H9 (cell line): ENCODE data around the gene TTC28. TPM values are rescaled to one million over a fixed set of nuclear protein-coding genes. Genes with fewer than 3 reads are reported as not detected.
A peak's percentile ranks its signal among the peaks of the same experiment; 100 is the strongest.

ENCODE experiments used
- DNase-seq: peaks from one replicate; pipeline ENCODE4 v3.0.0-alpha.2; 2017
- H2AFZ ChIP-seq: one replicate; pipeline ENCODE4 v1.6.1; 2013; ENCODE audit warnings: mild to moderate bottlenecking, low read length, control low read depth, moderate library complexity
- H2AK5ac ChIP-seq: 2 replicates; pipeline ENCODE4 v1.6.1; 2013; ENCODE audit warnings: low read length, control low read depth, mixed read lengths; ENCODE audit not compliant: insufficient read length
- H2BK120ac ChIP-seq: one replicate; pipeline ENCODE4 v1.6.1; 2013; ENCODE audit warnings: low read depth, mild to moderate bottlenecking, low read length, control low read depth, inconsistent platforms; ENCODE audit not compliant: poor library complexity, severe bottlenecking
- H2BK12ac ChIP-seq: 2 replicates; pipeline ENCODE4 v1.6.1; 2013; ENCODE audit warnings: low read length, control low read depth, mixed read lengths, low read depth; ENCODE audit not compliant: insufficient read length
- H2BK15ac ChIP-seq: 2 replicates; pipeline ENCODE4 v1.6.1; 2013; ENCODE audit warnings: low read depth, low read length, control low read depth
- H2BK20ac ChIP-seq: one replicate; pipeline ENCODE4 v1.6.1; 2013; ENCODE audit warnings: low read depth, mild to moderate bottlenecking, low read length, control low read depth, inconsistent platforms; ENCODE audit not compliant: poor library complexity, severe bottlenecking
- H2BK5ac ChIP-seq: 2 replicates; pipeline ENCODE4 v1.6.1; 2013; ENCODE audit warnings: low read length, control low read depth, mixed read lengths; ENCODE audit not compliant: insufficient read length
- H3K14ac ChIP-seq: 2 replicates; pipeline ENCODE4 v1.6.1; 2013; ENCODE audit warnings: low read length, control low read depth; ENCODE audit not compliant: insufficient read depth
- H3K18ac ChIP-seq: 2 replicates; pipeline ENCODE4 v1.6.1; 2013; ENCODE audit warnings: low read depth, mild to moderate bottlenecking, mixed read lengths, low read length, control low read depth; ENCODE audit not compliant: insufficient read length
- H3K23ac ChIP-seq: 2 replicates; pipeline ENCODE4 v1.6.1; 2013; ENCODE audit warnings: low read length, control low read depth, mixed read lengths, low read depth; ENCODE audit not compliant: insufficient read length
- H3K23me2 ChIP-seq: 2 replicates; pipeline ENCODE4 v1.6.1; 2013; ENCODE audit warnings: low read depth, mild to moderate bottlenecking, mixed read lengths, low read length, control low read depth; ENCODE audit not compliant: insufficient read length, poor library complexity, severe bottlenecking
- H3K27ac ChIP-seq: 2 replicates; pipeline ENCODE4 v1.5.1; 2013; ENCODE audit warnings: low read length, control low read depth, mixed read lengths, low read depth; ENCODE audit not compliant: insufficient read length
- H3K27me3 ChIP-seq: 2 replicates; pipeline ENCODE4 v1.6.1; 2013; ENCODE audit warnings: low read length, control low read depth, inconsistent platforms; ENCODE audit not compliant: insufficient read depth
- H3K4ac ChIP-seq: 2 replicates; pipeline ENCODE4 v1.6.1; 2013; ENCODE audit warnings: low read depth, mild to moderate bottlenecking, control low read depth, inconsistent platforms, low read length, moderate library complexity
- H3K4me1 ChIP-seq: 2 replicates; pipeline ENCODE4 v1.6.1; 2013; ENCODE audit warnings: low read length, control low read depth, inconsistent platforms; ENCODE audit not compliant: insufficient read depth
- H3K4me2 ChIP-seq: 2 replicates; pipeline ENCODE4 v1.6.1; 2013; ENCODE audit warnings: low read length, control low read depth, mixed read lengths; ENCODE audit not compliant: insufficient read length, insufficient read depth
- H3K56ac ChIP-seq: 2 replicates; pipeline ENCODE4 v1.6.1; 2013; ENCODE audit warnings: low read depth, mild to moderate bottlenecking, mixed read lengths, low read length, control low read depth; ENCODE audit not compliant: insufficient read length
- H3K79me1 ChIP-seq: 2 replicates; pipeline ENCODE4 v1.6.1; 2013; ENCODE audit warnings: low read depth, mild to moderate bottlenecking, moderate library complexity, low read length, control low read depth, inconsistent platforms; ENCODE audit not compliant: insufficient read depth, poor library complexity, severe bottlenecking
- H3K79me2 ChIP-seq: 2 replicates; pipeline ENCODE4 v1.6.1; 2013; ENCODE audit warnings: low read length, control low read depth, inconsistent platforms; ENCODE audit not compliant: insufficient read depth
- H3K9ac ChIP-seq: 2 replicates; pipeline ENCODE4 v1.6.1; 2013; ENCODE audit warnings: low read length, control low read depth, mixed read lengths; ENCODE audit not compliant: insufficient read length; ENCODE audit errors: extremely low read depth
- H3K9me3 ChIP-seq: one replicate; pipeline ENCODE4 v1.6.1; 2013; ENCODE audit warnings: low read depth, low read length, inconsistent platforms; ENCODE audit not compliant: control insufficient read depth
- H3T11ph ChIP-seq: one replicate; pipeline ENCODE4 v1.6.1; 2013; ENCODE audit warnings: mild to moderate bottlenecking, low read length, control low read depth, inconsistent platforms
- H4K20me1 ChIP-seq: one replicate; pipeline ENCODE4 v1.6.1; 2013; ENCODE audit not compliant: control insufficient read depth, insufficient read length, insufficient read depth
- H4K5ac ChIP-seq: 2 replicates; pipeline ENCODE4 v1.6.1; 2013; ENCODE audit warnings: low read depth, mild to moderate bottlenecking, mixed read lengths, low read length, control low read depth; ENCODE audit not compliant: insufficient read length
- H4K8ac ChIP-seq: replicated peaks from 2 replicates; pipeline ENCODE4 v1.6.1; 2013; ENCODE audit warnings: low read length, control low read depth, mixed read lengths, low read depth; ENCODE audit not compliant: insufficient read length
- H4K91ac ChIP-seq: 2 replicates; pipeline ENCODE4 v1.6.1; 2013; ENCODE audit warnings: low read depth, mild to moderate bottlenecking, moderate library complexity, mixed read lengths, low read length, control low read depth; ENCODE audit not compliant: insufficient read length
- H3K27ac Mint-ChIP-seq, 3 experiments: 2 replicates in 2 of 3; 3 replicates in 1 of 3; pipeline ENCODE4 v1.8.0; 2020 to 2021; ENCODE audit warnings: mixed read lengths in 3 of 3, mild to moderate bottlenecking in 1 of 3, moderate library complexity in 1 of 3
- H3K27me3 Mint-ChIP-seq: 2 replicates; pipeline ENCODE4 v1.8.0; 2021; ENCODE audit warnings: low read depth, mild to moderate bottlenecking, moderate library complexity, mixed read lengths
- H3K36me3 Mint-ChIP-seq, 3 experiments: 2 replicates in 2 of 3; 3 replicates in 1 of 3; pipeline ENCODE4 v1.8.0; 2020 to 2021; ENCODE audit warnings: low read depth in 3 of 3, mixed read lengths in 3 of 3; ENCODE audit not compliant: insufficient read depth in 1 of 3
- H3K4me1 Mint-ChIP-seq, 2 experiments: 2 replicates each; pipeline ENCODE4 v1.8.0; 2020; ENCODE audit warnings: mixed read lengths in 2 of 2
- H3K4me3 Mint-ChIP-seq, 2 experiments: 2 replicates in 1 of 2; 3 replicates in 1 of 2; pipeline ENCODE4 v1.8.0; 2020 to 2021; ENCODE audit warnings: mild to moderate bottlenecking in 2 of 2, mixed read lengths in 2 of 2, moderate library complexity in 1 of 2
- H3K9me3 Mint-ChIP-seq, 2 experiments: 2 replicates in 1 of 2; 3 replicates in 1 of 2; pipeline ENCODE4 v1.8.0; 2020; ENCODE audit warnings: mild to moderate bottlenecking in 2 of 2, mixed read lengths in 2 of 2, moderate library complexity in 1 of 2
- CTCF ChIP-seq: fragments of 200-600 bp; sonication (generic); conservative IDR thresholded peaks from 3 replicates; pipeline ENCODE4 v1.8.0; 2021; ENCODE audit warnings: antibody characterized with exemption, mild to moderate bottlenecking
- WGBS: extraction: QIAGEN DNeasy Blood & Tissue Kit; methylation state at CpG from one replicate; pipeline ENCODE4 v1.1.7; 2013; ENCODE audit warnings: missing lambda C conversion rate, low lambda C conversion rate, mixed read lengths; ENCODE audit not compliant: insufficient read length; ENCODE audit errors: extremely low coverage; 5-methylcytosine and 5-hydroxymethylcytosine counted together
- total RNA-seq: library from RNA; stranded (reverse); gene quantifications from 2 replicates; pipeline ENCODE4 v1.2.1, GENCODE V29; 2021

The TTC28 gene
- total RNA-seq, 1 experiment from 2014 or later: 13.6 TPM

GRCh38 chr22:28024422-28024888 lies 655.2 kb downstream of the TTC28 start:
- H3K56ac ChIP-seq: no peak overlapping the region
- H3K27me3 ChIP-seq: no peaks in the 10 kb centered on the region
- no peaks in the 10 kb centered on the region for H4K20me1 ChIP-seq
- H3K4me2 ChIP-seq: no peak overlapping the region
- no peak overlapping the region for H2BK15ac ChIP-seq
- no peak overlapping the region for H3K4ac ChIP-seq
- H3K79me1 ChIP-seq: no peaks in the 10 kb centered on the region
- H3K4me3 Mint-ChIP-seq: no peak overlapping the region
- no peak overlapping the region for H3K14ac ChIP-seq
- H3K9me3 ChIP-seq: no peaks in the 10 kb centered on the region
- H3K79me2 ChIP-seq: no peaks in the 10 kb centered on the region
- H3K27ac Mint-ChIP-seq: peak overlapping the region in 2 of 3 experiments; percentile 37 to 73; a peak in 1 of 7 replicates
- H2AK5ac ChIP-seq: no peak overlapping the region
- no peak overlapping the region for H3K9ac ChIP-seq
- no peak overlapping the region for H2BK5ac ChIP-seq
- no peak overlapping the region for H4K8ac ChIP-seq
- H3K23me2 ChIP-seq: no peaks in the 10 kb centered on the region
- no peak overlapping the region for H2BK12ac ChIP-seq
- H2BK120ac ChIP-seq: no peak overlapping the region
- no peak for TF ChIP-seq CTCF
- no peaks in the 10 kb centered on the region; a peak in 1 of 5 replicates for H3K9me3 Mint-ChIP-seq
- no peak overlapping the region for H3K18ac ChIP-seq
- no peak overlapping the region for H2BK20ac ChIP-seq
- H3K27ac ChIP-seq: no peak overlapping the region
- WGBS: no CpG with 5 or more reads among the region's 4 CpGs
- H3T11ph ChIP-seq: no peak overlapping the region
- H3K4me1 ChIP-seq: no peaks in the 10 kb centered on the region
- peaks cover 5 to 12% of the 10 kb centered on the region in 2 experiments for H3K4me1 Mint-ChIP-seq
- H3K27me3 Mint-ChIP-seq: peaks cover 1% of the 10 kb centered on the region; the same call in 1 of the 2 replicates
- no peaks in the 10 kb centered on the region for H3K36me3 Mint-ChIP-seq
- no peak overlapping the region for H3K23ac ChIP-seq
- no peak overlapping the region for H4K5ac ChIP-seq
- H2AFZ ChIP-seq: no peak overlapping the region
- H4K91ac ChIP-seq: no peak overlapping the region
- no peak for DNase-seq
